Fibroblast of skin of abdomen (primary cell): ENCODE measurements around the gene PLS3.

Experiments
- DNase-seq: peaks from one replicate; pipeline ENCODE4 v3.0.0-alpha.2; 2013

Gene PLS3

DNA sequence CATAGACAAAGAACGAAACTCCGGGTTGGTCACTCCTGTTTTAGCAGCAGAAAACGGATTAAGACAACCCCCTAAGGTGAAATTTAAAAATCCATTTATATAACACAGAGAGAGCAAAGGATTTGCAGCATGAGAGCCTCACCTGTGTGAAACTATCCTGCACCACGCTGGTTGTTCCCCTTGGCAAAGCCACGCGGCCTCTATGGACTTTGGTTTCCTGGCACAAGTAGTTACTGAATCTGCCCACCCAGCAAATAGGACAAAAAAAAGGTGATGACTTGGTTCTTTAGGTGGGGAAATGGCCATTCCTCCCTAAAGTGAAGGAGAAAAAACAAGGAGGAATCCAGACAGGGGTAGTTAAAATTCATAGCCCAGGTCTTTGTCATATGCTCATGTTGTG lies 133.1 kb downstream of the PLS3 start:
- DNase-seq = no peak

DNA sequence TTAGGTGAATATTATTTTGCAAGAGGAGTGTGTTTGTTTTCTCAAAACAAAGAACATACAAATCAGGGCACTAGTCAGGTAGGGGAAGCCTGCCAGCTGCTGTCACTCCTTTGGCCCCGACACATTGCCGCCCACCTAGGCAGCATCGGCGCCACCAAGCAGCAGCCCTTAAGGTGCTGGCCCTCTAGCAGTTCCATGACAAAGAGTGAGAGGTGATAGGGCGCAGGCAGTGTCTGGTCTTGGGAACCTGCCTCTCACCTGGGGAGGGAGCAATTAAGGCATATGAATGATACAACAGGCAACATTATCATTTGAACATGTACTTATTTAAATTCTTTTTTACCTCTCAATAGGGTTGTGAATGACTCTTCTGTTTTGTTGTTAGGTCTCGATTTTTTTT lies 135.1 kb downstream of the PLS3 start:
- DNase-seq = no peak

DNA sequence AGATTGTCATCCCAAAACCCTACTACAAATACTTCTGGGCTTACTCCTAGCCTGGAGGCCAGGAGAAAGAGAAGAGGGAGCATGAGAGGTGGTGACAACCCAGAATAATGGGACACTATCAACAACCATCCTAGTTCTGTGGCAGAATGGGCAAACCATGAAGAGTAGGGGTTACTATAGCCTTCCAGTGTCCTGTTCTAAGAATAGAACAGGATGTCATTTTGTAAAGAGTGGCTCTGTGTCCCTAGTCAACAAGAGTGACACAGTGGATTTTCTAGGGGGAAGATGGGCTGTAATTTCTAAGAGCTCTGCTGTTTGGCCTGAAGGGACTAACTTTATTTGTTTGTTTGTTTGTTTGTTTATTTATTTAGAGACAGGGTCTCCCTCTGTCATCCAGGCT lies 136.0 kb downstream of the PLS3 start:
- DNase-seq = no peak

DNA sequence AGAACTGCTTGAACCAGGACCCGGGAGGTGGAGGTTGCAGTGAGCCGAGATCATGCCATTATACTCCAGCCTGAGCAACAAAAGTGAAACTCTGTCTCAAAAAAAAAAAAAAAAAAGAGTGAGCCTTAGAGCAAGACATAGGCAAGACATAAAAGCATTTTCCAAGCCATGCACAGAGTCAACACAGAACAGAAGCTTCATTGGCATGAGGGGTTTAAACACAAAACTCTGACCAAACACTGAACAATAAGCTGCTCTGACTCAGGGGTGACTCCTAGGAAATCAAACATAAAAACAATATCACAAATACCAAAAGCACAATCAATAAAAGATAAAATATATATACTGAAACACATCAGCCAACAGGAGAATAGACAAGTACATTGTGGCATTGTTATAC lies 136.8 kb downstream of the PLS3 start:
- DNase-seq = no peak
